GM18499 (cell line): ENCODE measurements around the gene SLC43A2.
"Not testable (repeated sequence)": the region's sequence is repeated elsewhere in the genome, so short reads cannot be mapped to it uniquely, and the experiment has no call there.

Experiments
- ATAC-seq: cut with Tn5 transposase; IDR thresholded peaks from one replicate; pipeline ENCODE4 v1.9.1; 2021; ENCODE audit warnings: moderate number of reproducible peaks; ENCODE audit not compliant: insufficient read depth, unreplicated experiment

The SLC43A2 gene

GRCh38 chr17:1568950-1569810 lies 59.5 kb downstream of the SLC43A2 start:
- no peak for ATAC-seq

- ATAC-seq: no peak
These were observed 62.0 kb downstream of the SLC43A2 start for GRCh38 chr17:1566505-1567199.

- no peak for ATAC-seq
These were observed 62.8 kb downstream of the SLC43A2 start for GRCh38 chr17:1565877-1566276.

- no peak for ATAC-seq
These were observed 64.6 kb downstream of the SLC43A2 start for GRCh38 chr17:1563786-1564613.

- not testable (repeated sequence) for ATAC-seq
These were observed 65.2 kb downstream of the SLC43A2 start for GRCh38 chr17:1563471-1563785.

- no peak for ATAC-seq
These were observed 66.4 kb downstream of the SLC43A2 start for GRCh38 chr17:1562176-1562643.

GRCh38 chr17:1561420-1562175 lies 67.0 kb downstream of the SLC43A2 start:
- no peak for ATAC-seq

GRCh38 chr17:1560858-1561355 lies 67.7 kb downstream of the SLC43A2 start:
- no peak for ATAC-seq

GRCh38 chr17:1560101-1560857 lies 68.4 kb downstream of the SLC43A2 start:
- no peak for ATAC-seq

GRCh38 chr17:1559047-1560043 lies 69.3 kb downstream of the SLC43A2 start:
- no peak for ATAC-seq

GRCh38 chr17:1558401-1558800 lies 70.2 kb downstream of the SLC43A2 start:
- no peak for ATAC-seq

GRCh38 chr17:1557355-1558095 lies 71.1 kb downstream of the SLC43A2 start:
- no peak for ATAC-seq

- ATAC-seq: no peak
These were observed 72.8 kb downstream of the SLC43A2 start for GRCh38 chr17:1555651-1556471.

- no peak for ATAC-seq
These were observed 73.7 kb downstream of the SLC43A2 start for GRCh38 chr17:1554751-1555540.

GRCh38 chr17:1553354-1554266 lies 75.0 kb downstream of the SLC43A2 start:
- no peak for ATAC-seq
